RKO (cell line): ENCODE data around the gene RDH5.

Experiments used
- DNase-seq: peaks from one replicate; pipeline ENCODE4 v3.0.0-alpha.2; 2016; ENCODE audit warnings: low spot score

RDH5 gene

DNA sequence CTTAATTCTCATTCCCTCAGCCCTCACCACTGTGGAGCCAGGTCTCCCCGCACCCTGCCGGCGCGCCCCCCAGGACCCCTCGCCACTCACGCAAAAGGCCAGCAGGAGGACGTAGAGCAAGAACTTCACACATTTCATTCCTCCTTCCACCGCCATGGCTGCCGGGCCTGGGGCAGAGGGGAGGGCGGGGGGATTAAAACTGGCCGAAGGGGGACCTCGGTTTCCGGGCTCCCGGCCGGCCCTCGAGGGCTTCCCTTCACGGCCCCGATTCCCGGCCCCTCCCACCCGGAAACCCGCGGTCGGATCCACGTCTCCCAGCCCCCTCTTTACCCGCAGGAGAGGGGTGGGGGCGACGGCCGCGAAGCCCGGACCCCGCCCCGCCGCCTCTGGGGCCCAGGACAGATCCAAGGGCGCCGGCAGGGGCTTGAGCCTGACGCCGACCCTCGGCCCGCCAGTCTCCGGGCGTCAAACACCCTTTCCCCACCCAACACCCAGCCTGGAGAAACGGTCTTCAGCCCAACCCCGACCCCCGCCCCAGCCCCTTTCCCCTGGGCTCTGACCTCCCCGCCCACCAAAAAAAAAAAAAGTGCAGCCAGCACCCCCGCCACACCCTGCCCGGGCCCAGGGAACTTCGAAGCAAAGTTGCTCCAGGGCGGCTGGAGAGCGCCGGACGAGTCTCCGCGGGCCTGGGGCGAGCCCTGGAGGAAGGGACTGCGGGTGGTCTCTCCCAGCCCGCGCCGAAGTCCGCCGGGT is 8.2 kb downstream of the RDH5 start:
- DNase-seq, result peak; percentile 52

DNA sequence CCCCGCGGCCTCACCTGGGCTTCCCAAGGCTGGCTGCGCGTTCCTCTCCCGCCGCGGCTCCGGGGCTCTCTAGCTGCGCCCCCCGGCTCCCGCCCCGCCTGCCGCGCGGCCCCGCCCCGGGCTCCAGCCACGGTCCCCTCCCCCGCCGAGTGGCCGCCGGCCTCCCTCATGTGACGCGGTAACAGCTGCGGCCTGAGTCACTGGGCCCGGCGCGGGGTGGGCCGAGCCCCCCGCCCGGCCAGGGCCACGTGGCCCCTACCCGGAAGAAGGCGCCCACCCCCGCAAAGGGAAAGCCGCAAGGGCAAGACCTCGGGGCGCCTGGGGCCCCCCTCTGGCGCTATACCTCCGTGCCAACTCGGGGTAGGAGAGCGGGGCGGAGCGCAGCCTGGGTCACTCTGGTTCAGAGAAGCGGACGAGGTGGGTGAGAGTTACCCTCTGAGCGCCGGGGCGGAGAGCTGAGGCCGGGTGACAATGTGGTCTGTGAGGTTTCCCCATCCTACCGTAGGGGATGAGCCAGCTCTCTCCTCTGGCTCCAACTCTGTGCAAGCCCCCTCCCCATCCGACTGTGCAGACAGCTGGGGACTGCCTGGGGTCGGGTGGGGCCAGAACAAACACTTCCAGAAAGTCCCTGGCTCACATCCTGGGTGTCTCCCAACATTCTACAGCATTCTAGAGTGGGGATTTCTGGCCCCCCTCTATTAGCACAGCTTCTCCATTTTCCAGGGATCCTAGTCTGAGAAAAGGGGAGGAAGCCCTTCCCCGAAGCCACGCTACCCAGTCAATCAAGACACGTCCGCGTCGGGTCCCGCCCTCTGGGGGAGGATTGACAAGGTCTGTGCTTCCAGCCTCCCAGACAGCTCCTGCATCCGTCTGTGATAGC is 9.0 kb downstream of the RDH5 start, which contains the start of gene CD63:
Gene CD63, minus strand, starts transcription at position 71 of the 880 bp plus-strand sequence. CDS start 668 bp downstream, outside the sequence.
- DNase-seq, result peak; percentile 94

DNA sequence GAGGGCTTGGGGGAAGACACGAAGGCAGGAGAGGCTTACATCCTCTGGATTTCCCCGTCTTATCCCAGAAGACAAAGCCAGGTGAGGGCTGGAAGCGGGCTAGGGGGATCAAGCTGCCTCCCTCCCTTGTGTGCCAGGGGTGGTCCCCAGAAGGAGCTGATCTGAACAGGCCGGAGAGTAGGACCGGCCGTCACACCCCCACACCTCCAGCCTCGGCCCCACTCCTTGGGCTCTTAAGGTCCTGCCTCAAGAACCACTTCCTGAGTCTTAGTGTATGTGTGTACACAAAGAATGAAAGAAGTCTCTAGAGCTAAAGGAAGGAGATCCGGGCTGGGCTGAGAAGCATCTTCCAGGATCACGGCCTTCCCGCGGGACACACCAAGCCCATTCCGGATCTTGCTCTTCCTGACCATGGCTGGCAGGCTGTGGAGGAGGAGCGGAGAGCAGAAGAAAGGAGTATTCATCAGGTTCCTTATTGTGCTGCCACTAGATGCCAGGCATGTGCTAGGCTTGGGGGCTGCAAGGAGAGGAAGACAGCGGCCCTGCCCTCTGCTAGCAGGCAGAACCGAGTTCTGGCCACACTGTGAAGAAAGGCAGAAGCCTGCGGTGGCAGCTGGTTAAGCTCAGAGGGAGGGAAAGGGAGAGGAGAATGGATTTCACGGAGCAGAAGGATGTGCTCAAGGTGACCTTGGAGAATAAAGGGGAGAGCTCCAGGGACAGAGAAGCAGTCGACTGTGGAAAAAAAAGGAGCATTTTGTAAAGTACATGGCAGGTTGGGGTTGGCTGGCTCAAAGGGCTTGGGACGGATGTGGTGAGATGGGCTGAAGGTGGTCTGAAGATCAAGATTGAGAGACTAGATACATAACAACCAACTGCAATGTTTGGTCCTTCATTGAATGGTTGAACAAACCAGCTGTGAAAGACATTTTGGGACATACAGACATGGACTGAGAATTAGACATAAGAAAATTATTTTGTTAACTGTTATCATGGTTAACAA is 9.9 kb downstream of the RDH5 start:
- peak; percentile 53 for DNase-seq

DNA sequence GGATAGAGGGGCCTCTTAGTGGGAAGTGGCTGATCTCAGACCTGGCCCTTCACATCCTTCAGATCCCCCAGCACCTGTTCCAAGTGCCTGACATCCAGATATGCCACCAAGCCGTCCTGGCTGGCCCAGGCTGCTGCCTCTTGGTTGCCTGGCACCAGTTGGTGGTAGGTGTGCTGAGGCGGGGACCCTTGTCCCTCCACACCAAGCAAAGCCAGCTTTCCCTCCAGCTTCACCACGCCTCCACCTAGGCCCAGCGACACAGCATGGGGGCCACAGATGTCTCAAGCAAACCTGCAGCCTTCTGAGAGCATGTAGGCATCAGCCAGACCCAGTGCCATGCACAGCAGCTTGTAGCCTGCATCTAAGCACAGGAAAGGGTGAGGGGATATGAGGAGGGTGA is 12.1 kb downstream of the RDH5 start:
- DNase-seq, result no peak

DNA sequence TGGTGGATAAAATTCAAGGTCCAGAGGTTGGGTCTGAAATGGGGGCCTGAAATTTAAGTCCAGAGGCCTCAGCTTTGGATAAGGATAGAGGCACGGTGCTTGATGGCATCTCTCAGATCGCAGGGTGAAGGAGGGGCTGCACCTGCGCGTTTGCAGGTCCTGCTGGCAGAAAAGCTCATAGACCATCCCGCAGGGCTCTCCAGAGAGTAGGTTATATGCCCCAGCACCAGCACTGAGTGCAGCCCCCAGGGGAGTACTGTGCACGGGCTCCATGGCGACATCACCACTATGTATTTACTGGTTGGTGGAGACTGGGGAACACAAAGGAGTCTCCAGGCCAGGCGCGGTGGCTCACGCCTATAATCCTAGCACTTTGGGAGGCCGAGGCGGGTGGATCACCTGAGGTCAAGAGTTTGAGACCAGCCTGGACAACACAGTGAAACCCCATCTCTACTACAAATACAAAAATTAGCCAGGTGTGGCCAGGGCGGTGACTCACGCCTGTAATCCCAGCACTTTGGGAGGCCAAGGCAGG is 12.9 kb downstream of the RDH5 start:
- no peak for DNase-seq

DNA sequence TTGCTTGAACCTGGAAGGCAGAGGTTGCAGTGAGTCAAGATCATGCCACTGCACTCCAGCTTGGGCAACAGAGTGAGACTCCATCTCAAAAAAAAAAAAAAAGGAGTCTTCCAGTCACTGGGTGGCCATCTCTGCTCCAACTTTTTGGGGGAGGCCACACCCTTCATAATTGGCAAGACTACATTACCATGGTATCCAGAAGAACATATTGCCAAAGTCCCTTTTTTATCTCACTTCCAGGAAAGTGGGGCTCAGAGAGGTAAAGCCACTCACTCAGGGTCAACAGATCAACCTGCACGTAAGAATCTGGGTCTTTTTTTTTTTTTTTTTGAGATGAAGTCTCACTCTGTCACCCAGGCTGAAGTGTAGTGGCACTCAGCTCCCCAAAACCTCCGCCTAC is 13.7 kb downstream of the RDH5 start:
- DNase-seq, result no peak

DNA sequence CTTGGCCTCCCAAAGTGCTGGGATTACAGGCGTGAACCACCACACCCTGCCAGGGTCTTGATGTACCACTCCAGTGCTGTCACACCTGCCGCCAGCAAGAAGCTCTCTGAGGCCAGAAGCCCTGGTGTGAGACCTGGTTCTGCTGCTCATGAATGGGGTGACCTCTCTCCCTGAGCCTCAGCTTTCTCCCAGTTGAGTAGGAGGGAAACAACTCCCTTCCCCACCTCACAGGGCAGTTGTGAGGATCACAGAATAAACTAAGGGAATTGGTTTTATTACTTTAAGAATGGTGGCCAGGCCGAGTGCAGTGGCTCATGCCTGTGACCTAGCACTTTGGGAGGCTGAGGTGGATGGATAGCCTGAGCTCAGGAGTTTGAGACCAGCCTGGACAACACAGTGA is 14.4 kb downstream of the RDH5 start:
- DNase-seq, result no peak

DNA sequence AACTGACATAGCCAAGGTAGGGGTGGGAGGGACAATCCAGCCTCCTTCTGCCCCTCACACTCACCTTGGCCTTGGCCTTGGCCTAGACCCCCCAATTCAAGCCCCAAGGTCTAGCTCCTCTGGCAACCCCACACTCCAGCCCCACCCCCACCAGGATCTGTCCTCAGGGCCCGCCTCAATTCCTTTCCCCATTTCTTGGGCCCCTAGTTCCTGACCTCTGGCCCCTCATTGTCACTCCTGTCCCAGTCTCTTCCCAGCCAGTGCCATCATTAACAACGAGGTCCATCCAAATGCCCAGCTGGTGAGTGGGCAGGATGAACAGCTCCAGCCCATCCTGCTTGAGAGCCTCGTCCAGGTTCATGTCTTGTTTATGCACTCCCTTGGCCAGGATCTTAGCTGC is 15.9 kb downstream of the RDH5 start:
- no peak for DNase-seq

DNA sequence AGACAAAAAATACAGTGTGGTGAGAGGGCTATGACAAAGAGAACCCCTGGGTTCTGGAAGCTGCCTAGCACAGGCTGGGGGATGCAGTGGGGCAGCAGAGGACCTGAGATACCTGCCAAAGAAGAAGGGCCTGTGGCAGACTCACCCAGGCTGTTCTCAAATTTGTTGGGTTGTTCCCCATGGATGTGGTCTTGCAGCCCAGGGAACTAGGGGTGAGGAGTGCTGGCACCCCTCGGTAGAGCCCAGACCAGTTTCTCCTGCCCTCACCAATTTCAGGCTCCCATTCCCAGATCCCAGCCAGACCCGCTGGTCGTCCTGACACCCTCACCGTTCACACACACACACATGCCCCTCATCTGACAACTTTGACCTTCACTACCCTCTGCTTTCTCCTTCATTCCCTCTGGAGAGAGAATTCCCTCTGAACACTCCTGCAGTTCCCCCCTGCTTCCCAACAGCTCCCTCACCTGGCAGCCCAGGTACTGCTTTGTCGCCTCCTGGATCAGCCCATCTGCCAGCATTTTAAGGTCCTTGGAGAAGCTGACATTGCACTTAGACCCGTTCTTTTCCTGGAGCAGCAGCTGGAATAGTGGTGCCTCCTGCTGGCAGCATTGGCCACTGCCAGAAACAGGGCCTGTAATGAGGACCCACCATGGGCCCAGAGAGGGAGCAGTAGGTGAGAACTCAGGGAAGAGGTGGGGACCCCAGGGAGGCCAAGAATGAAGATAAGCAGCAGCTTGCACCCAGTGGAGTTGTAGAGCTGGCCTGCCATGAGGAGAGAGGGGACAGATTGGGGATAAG is 16.8 kb downstream of the RDH5 start:
- no peak for DNase-seq

DNA sequence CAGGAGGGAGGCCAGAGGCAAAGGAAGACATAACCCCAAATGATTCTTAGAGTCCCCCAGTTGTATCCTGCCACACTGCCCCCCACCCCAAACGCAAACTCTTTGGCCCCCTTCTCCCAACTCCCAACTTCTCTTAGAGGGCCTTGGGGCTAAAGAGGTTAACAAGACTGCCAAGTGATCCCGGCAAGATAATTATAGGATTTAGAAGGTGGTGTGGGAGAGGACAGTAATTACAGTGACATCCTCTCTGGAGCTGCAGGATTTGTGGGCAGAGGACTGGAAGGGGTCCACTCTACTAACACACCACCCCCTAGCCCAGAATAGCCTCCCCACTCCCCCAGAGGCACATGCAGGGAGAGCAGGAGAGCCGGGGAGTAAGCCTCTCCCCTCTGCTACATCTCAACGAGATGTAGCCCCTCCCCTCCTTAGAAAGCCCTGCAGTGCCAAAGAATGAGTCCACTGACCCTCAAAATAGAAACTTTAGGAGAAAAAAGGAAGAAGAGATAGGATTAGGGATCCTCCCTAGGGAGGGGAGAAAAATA is 17.5 kb downstream of the RDH5 start:
- DNase-seq, result no peak

DNA sequence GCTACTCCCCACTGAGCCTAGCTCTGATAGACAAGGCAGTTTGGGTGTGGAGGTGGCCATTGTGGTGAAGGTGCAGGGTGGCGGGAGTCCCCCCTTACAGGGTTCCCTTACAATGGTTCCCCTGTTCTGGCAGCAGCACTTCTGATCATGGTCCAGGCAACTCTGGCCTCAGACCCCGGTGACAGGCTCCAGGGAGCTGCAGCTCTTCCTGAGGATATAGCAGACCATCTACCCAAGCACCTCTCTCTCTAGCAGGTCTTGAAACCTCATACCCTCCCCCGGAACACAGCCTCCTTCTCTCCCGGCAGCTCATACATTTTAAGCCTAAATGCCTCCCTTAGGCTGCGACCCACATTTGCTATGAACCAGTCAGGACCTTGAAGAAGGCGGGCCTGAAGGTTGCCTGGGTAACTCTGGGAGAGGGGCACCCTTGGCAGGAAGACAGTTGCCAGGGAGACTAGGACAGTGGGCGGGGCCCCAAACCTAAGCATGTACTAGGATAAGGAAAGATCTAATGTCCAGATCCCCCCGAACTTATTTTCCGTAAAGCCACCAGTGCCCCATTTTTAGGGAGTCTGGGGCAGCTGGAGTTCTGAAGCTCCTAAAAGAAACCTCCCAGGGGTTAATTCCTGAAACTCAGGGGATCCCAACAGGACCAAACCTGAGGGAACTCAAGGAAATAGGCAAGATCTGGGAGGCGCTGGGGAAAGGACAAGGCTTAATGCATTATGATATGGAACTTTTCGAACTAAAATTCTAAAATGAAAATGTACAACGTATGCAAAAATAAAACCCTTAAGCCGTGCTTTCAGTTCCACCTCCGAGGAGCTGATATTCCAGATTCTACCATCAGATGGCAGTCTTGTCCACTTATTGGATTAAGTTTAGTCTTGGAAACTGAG is 18.2 kb downstream of the RDH5 start:
- DNase-seq, result peak; percentile 91

DNA sequence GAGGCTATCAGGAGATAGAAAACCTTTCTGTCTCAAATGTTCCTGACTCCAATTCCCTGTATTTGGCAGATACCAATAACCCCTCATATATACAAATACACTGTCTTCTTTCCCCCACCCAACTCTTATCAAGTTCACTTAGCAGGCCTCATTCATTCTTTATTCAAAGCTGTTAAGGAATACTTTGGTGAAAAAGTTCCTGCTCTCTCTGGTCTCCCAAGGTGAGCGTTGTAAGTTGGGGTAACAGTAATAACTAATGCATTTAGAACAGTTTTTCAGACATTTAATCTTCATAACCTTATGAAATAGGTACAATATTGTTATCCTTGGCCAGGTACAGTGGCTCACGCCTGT is 18.8 kb downstream of the RDH5 start:
- no peak for DNase-seq

DNA sequence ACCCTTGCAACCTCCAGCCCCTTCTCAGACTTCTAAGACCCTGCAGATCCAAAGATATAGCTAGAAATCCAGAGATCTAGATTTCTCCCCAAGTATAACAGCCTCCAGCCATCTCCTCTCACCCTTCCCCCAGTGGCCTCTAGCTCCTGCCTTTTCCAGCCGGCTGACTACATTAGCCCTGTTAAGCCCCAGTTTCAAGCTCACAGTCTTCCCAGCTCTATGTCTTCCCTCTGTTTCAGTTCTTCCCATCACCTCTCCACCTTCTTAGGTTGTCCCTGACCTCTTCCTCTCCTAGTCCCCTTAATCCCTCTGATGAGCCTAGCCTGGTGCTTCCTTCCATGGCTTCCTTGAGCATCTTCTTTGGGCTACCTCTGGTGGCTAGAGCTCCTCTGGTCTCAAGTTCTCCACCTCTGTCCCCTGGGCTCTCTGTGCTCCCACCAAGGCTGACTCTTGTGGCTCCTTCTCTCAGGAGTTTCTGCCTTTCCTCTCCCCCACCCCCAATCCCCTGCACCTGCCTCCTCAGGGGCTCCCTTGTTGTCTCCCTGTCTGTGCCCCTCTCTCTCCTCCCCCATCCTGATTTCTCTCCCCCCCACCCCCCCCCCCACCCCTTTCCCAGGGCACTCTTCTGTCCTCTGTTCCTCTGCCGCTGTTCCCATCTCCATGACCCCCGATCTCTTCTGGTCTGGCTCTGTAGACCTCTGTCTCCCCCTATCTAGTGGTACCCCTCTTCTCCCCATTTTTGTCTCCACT is 21.9 kb downstream of the RDH5 start:
- no peak for DNase-seq

DNA sequence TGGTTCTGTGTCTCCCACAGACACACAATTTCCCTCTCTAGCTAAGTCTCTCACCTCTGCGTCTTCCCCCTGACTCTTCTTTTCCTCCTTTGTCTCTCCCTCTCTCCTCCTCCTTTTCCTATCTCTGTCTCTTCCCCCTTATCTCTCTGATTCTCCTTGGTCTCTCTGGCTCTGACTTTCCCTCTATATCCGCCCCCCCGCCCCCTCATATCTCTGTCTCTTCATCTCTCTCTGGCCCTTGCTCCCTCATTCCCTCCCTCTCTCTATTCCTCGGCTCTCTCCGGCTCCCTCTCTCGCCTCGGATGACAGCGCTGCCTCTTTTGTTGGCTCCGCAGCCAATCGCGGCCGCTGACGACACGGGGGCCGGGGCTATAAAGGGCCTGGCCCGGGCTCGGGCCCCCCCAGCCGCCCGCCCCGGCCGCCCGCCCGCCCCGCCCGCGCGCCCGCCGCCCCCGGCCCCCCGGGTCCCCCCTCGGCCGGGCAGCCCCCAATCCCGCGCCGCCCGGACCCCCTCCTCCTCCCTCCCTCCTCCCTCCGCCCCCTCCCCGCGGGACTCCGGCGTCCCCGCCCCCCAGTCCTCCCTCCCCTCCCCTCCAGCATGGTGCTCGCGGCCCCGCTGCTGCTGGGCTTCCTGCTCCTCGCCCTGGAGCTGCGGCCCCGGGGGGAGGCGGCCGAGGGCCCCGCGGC is 22.7 kb downstream of the RDH5 start, which contains the start of gene GDF11:
Gene GDF11, plus strand, starts transcription at position 404 of the 687 bp plus-strand sequence. Its CDS starts 195 bp downstream, at position 599.
- peak; percentile 81 for DNase-seq

DNA sequence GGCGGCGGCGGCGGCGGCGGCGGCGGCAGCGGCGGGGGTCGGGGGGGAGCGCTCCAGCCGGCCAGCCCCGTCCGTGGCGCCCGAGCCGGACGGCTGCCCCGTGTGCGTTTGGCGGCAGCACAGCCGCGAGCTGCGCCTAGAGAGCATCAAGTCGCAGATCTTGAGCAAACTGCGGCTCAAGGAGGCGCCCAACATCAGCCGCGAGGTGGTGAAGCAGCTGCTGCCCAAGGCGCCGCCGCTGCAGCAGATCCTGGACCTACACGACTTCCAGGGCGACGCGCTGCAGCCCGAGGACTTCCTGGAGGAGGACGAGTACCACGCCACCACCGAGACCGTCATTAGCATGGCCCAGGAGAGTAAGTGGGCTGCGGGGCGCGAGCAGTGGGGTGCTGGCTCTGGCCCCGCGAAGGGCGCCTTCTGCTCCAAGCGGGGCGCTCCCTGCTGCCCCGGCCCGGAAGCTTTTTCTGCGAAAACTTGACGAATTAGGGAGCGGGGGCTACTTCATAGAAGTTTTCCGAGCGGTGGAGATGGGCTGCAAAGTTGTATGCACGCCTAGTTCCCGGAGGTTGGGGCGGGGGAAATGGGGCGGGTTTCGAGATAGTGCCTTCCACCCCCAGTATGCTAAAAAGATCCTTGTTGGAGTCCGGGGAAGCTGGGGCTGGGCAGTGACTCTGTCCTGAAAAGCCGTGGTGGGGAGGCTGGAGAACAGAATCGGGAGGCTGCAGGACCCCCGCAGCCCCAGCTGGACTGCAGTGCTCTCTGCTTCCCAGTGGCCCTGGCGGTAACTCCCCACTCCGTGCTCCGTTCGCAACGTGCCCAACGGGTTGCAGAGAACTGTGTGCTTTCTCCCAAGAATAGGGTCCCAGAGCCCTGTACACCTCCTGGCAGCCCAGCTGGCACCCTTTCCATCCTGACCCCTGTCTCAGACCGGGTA is 23.5 kb downstream of the RDH5 start:
- peak; percentile 84 for DNase-seq

DNA sequence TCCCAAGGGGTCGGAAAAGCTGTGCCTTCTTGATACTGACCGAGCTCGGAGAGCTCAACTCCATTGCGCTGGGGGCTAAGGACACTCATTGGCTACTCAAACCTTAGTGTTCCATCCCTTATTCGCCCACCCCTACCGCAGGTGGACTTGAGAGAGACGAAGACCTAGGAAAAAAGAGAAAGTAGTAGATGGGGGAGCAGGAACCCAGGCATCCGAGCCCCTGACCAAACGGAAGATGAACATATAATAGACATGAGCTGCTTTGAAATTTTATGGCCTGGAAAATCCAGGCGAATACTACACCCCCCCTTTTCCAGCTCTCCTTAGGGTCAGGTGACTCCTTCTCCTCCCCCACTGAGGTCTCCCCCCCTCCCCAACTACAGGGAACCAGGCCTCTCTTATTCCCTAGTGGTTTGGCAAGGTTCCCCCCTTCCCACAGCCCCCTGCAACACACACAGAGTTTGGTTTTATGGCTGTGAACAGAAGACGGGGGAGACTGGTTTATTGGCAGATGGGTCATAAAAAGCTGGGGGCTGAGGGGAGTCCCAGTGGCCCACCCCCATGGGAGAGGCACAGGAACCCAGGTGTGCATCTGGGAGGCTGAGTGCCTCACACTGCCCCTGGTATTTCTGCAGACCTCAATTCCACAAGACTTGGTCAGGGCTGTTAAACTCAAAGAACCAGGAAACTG is 24.3 kb downstream of the RDH5 start:
- no peak for DNase-seq
